GM12878 (cell line): Measurements from ENCODE around the gene MYNN. TPM values are rescaled to one million over a fixed set of nuclear protein-coding genes. Genes with fewer than 3 reads are reported as not detected.

Source experiments
- ATAC-seq: fragments of 200-7000 bp; cut with Tn5 transposase; 3 replicates; pipeline ENCODE4 v1.9.1; 2020; ENCODE audit warnings: mild to moderate bottlenecking, moderate library complexity
- BruUV-seq: library from RNA; stranded (reverse); fragments of 400-500 nt; replicated peaks from 2 replicates; lab custom pipeline; 2021; lab: Mats Ljungman, UMichigan
- CTCF ChIA-PET: fragments of 300-600 bp; sonication (Branson Sonifier 250); formaldehyde crosslinking; extraction: SDS; loops from one replicate; lab custom pipeline; 2021; ENCODE audit warnings: inconsistent platforms; lab: Yijun Ruan, JAX
- POLR2A ChIA-PET: fragments of 350-600 bp; formaldehyde crosslinking; extraction: SDS; loops from one replicate; lab custom pipeline; 2021; ENCODE audit warnings: inconsistent platforms; lab: Charles Lee
- RAD21 ChIA-PET: fragments of 300-600 bp; sonication (Branson Sonifier 250); formaldehyde crosslinking; loops from one replicate; lab custom pipeline; 2023; ENCODE audit warnings: antibody characterized with exemption; ENCODE audit not compliant: unreplicated experiment; lab: Charles Lee
- SMC1A ChIA-PET: fragments of 300-600 bp; sonication (Branson Sonifier 250); formaldehyde crosslinking; loops from one replicate; lab custom pipeline; 2023; ENCODE audit not compliant: unreplicated experiment, uncharacterized antibody; lab: Charles Lee
- DNase-seq: peaks from one replicate; pipeline ENCODE4 v3.0.0-alpha.2; 2011; ENCODE audit warnings: low read depth, low spot score
- FAIRE-seq: peaks from 3 replicates; lab custom pipeline; 2011; peaks lifted over from hg19 to GRCh38; lab: Jason Lieb, UNC
- H2AFZ ChIP-seq: 2 replicates; pipeline ENCODE4 v1.6.0; 2011; ENCODE audit warnings: low read depth, low read length, control low read depth; ENCODE audit not compliant: control insufficient read depth
- H3K27ac ChIP-seq: 2 replicates; pipeline ENCODE4 v1.5.1; 2011; ENCODE audit warnings: control low read depth; ENCODE audit not compliant: control insufficient read depth, insufficient read depth
- H3K27me3 ChIP-seq, 2 experiments: replicated peaks in 1 of 2; 2 replicates each; pipeline versions ENCODE4 v1.6.0 to v1.6.1; 2011; ENCODE audit warnings: low read length in 1 of 2; ENCODE audit not compliant: control insufficient read depth in 2 of 2, insufficient read depth in 2 of 2
- H3K36me3 ChIP-seq, 2 experiments: 2 replicates each; pipeline ENCODE4 v1.5.1; 2011; ENCODE audit warnings: low read length in 1 of 2; ENCODE audit not compliant: control insufficient read depth in 2 of 2, insufficient read depth in 2 of 2
- H3K4me1 ChIP-seq: 2 replicates; pipeline ENCODE4 v1.6.1; 2011; ENCODE audit warnings: mild to moderate bottlenecking, low read length, moderate library complexity, mixed read lengths; ENCODE audit not compliant: control insufficient read depth, insufficient read depth
- H3K4me2 ChIP-seq: 2 replicates; pipeline ENCODE4 v1.6.0; 2011; ENCODE audit warnings: control low read depth; ENCODE audit not compliant: control insufficient read depth, insufficient read depth
- H3K4me3 ChIP-seq: fragments of 200-600 bp; sonication (generic); 2 replicates; pipeline ENCODE4 v1.5.1; 2016
- H3K79me2 ChIP-seq: 2 replicates; pipeline ENCODE4 v1.6.0; 2011; ENCODE audit warnings: low read length; ENCODE audit not compliant: control insufficient read depth, insufficient read depth
- H3K9ac ChIP-seq: 2 replicates; pipeline ENCODE4 v1.8.0; 2011; ENCODE audit warnings: low read length, control low read depth, mixed read lengths; ENCODE audit not compliant: control insufficient read depth, insufficient read depth
- H3K9me3 ChIP-seq: replicated peaks from 3 replicates; pipeline ENCODE4 v1.5.1; 2011; ENCODE audit warnings: mild to moderate bottlenecking, low read length; ENCODE audit not compliant: control insufficient read depth, insufficient read depth
- H4K20me1 ChIP-seq: 2 replicates; pipeline ENCODE4 v1.6.0; 2011; ENCODE audit not compliant: control insufficient read depth, insufficient read depth
- CHD4 ChIP-seq: fragments of 200-600 bp; sonication (generic); IDR thresholded peaks from 2 replicates; pipeline ENCODE4 v1.6.1; 2016; ENCODE audit warnings: mild to moderate bottlenecking
- E2F4 ChIP-seq: IDR thresholded peaks from 2 replicates; pipeline ENCODE4 v1.6.1; 2012; ENCODE audit warnings: low read depth, low read length, improper control_type of control experiment
- EGR1 ChIP-seq, 2 experiments: IDR thresholded peaks; 1 replicate in 1 of 2; 2 replicates in 1 of 2; pipeline ENCODE4 v1.6.1; 2011 to 2012; ENCODE audit warnings: low read depth in 2 of 2, low read length in 2 of 2, borderline replicate concordance in 1 of 2, mild to moderate bottlenecking in 1 of 2, moderate library complexity in 1 of 2
- IRF4 ChIP-seq: IDR thresholded peaks from 2 replicates; pipeline ENCODE4 v1.6.1; 2011; ENCODE audit warnings: low read depth, low read length
- PKNOX1 ChIP-seq: fragments of 450-650 bp; IDR thresholded peaks from 2 replicates; pipeline ENCODE4 v1.6.1; 2016; ENCODE audit warnings: mild to moderate bottlenecking
- REST ChIP-seq: IDR thresholded peaks from 2 replicates; pipeline ENCODE4 v1.6.1; 2012; ENCODE audit warnings: mild to moderate bottlenecking, low read depth, low read length
- SKIL ChIP-seq: fragments of 450-650 bp; IDR thresholded peaks from 2 replicates; pipeline ENCODE4 v1.6.1; 2017; ENCODE audit warnings: mild to moderate bottlenecking, low read depth, inconsistent platforms; ENCODE audit not compliant: poor library complexity, severe bottlenecking
- ZBED1 ChIP-seq: IDR thresholded peaks from 2 replicates; pipeline ENCODE4 v1.6.1; 2016; ENCODE audit warnings: borderline replicate concordance
- ZBTB33 ChIP-seq: fragments of 450-650 bp; IDR thresholded peaks from 2 replicates; pipeline ENCODE4 v1.6.1; 2017; ENCODE audit warnings: mild to moderate bottlenecking
- ZNF217 ChIP-seq: fragments of 450-650 bp; IDR thresholded peaks from 2 replicates; pipeline ENCODE4 v1.6.1; 2017; ENCODE audit warnings: antibody characterized with exemption, mild to moderate bottlenecking
- ZNF24 ChIP-seq: fragments of 450-650 bp; IDR thresholded peaks from 2 replicates; pipeline ENCODE4 v1.6.1; 2017; ENCODE audit warnings: antibody characterized with exemption, mild to moderate bottlenecking
- WGBS: methylation state at CpG from one replicate; pipeline ENCODE4 v1.1.6; 2016; ENCODE audit warnings: low lambda C conversion rate; ENCODE audit not compliant: insufficient replicate concordance, insufficient coverage; ENCODE audit errors: missing lambda C conversion rate; 5-methylcytosine and 5-hydroxymethylcytosine counted together
- in situ Hi-C: fragments of 300-500 bp; cut with MboI; formaldehyde crosslinking; loops from 9 replicates; pipeline ENCODE4 v1.14.3; 2018; ENCODE audit warnings: mixed read lengths
- intact Hi-C: fragments of 100-400 bp; cut with micrococcal nuclease; formaldehyde crosslinking; loops from one replicate; pipeline ENCODE4 v1.14.2; 2022; ENCODE audit not compliant: unreplicated experiment
- polyA plus RNA-seq, 11 experiments: library from polyadenylated mRNA; depleted of rRNA in 4 of 11; unstranded in 6 of 11; stranded (reverse) in 5 of 11; fragments of >200 nt; fragmentation: Nextera tagmentation in 4 of 11; fragmentation: Illumina TruSeq in 1 of 11; extraction: Ambion mirVana in 4 of 11; extraction: Trizol in 1 of 11; gene quantifications; 1 replicate in 1 of 11; 2 replicates in 10 of 11; pipeline versions ENCODE4 v1.2.1 to v1.2.3, GENCODE V29; 2011 to 2016; ENCODE audit warnings: inconsistent platforms in 2 of 11, missing spikeins in 2 of 11, low read depth in 1 of 11
- total RNA-seq, 4 experiments: library from RNA; depleted of rRNA in 3 of 4; stranded (reverse); fragments of >200 nt in 3 of 4; fragmentation: Illumina TruSeq in 1 of 4; extraction: Trizol in 1 of 4; gene quantifications; 2 replicates each; pipeline versions ENCODE4 v1.2.1 to v1.2.3, GENCODE V29; 2013 to 2021

Gene MYNN
- total and polyA plus RNA-seq, 10 of the 15 experiments (the other 5 are each of a cell fraction or from before 2014, with no cell fraction given), result 8.8 to 20.5 (median 15.8) TPM

GRCh38 chr3:169754711-169755110 lies 18.5 kb upstream of the MYNN start:
- Histone ChIP-seq H3K9me3 (no peaks in the 10 kb centered on the region), H3K27me3 (0 out of 4 replicates have a peak, but pooled peaks cover 0 to 2% of the 10 kb centered on the region in 2 experiments), H3K4me1 (peaks cover 7% of the 10 kb centered on the region; the same call in 1 of the 2 replicates), H3K4me3 (no peak overlapping the region), H3K79me2 (no peaks in the 10 kb centered on the region), H4K20me1 (no peaks in the 10 kb centered on the region), H3K9ac (no peak overlapping the region), H2AFZ (no peak overlapping the region), H3K4me2 (no peak overlapping the region), H3K27ac (no peak overlapping the region), H3K36me3 (no peaks in the 10 kb centered on the region)
- in situ Hi-C loops (no loop called here), intact Hi-C loops (no loop called here)
- ChIA-PET CTCF (no interaction called here), SMC1A (interaction anchor here (0.9 kb wide), 1 partner anchor 9 kb away, joined by 3 read pairs; no protein-coding TSS in a partner anchor), RAD21 (no interaction called here), POLR2A (no interaction called here)
- no peak for DNase-seq
- ATAC-seq, result no peak
- BruUV-seq, result no TSS peak
- WGBS, result 21% methylated on average over 3 of the region's 3 CpGs
- FAIRE-seq, result no peak
- no peak for TF ChIP-seq SKIL
- TF ChIP-seq IRF4, result no peak
- no peak for TF ChIP-seq ZBTB33
- no peak for TF ChIP-seq EGR1 (IDR thresholded peaks at IDR 0.05; ENCODE audit: borderline replicate concordance in 1 of 2, low read depth in 2 of 2, low read length in 2 of 2)
- no peak for TF ChIP-seq PKNOX1
- no peak for TF ChIP-seq REST
- TF ChIP-seq CHD4, result no peak
- TF ChIP-seq ZNF24, result no peak
- TF ChIP-seq E2F4, result no peak
- TF ChIP-seq ZBED1, result no peak
- no peak for TF ChIP-seq ZNF217
